Subcutaneous abdominal adipose tissue (tissue), 5 donors: ENCODE results near the gene GPR3.

Source experiments
- H3K27ac ChIP-seq: one replicate; pipeline ENCODE4 v1.7.0; 2013; ENCODE audit warnings: low read depth, mild to moderate bottlenecking, inconsistent platforms, low read length, moderate library complexity
- H3K27me3 ChIP-seq, 5 donors: one replicate each; pipeline ENCODE4 v1.7.0; 2013; ENCODE audit warnings: low read length in 5 of 5, inconsistent platforms in 1 of 5; ENCODE audit not compliant: control insufficient read depth in 5 of 5, insufficient read depth in 4 of 5
- H3K36me3 ChIP-seq, 5 donors: one replicate each; pipeline ENCODE4 v1.7.0; 2013; ENCODE audit warnings: low read length in 5 of 5; ENCODE audit not compliant: control insufficient read depth in 5 of 5, insufficient read depth in 5 of 5
- H3K4me1 ChIP-seq, 5 donors: one replicate each; pipeline ENCODE4 v1.7.0; 2013; ENCODE audit warnings: low read length in 5 of 5, mild to moderate bottlenecking in 3 of 5, moderate library complexity in 1 of 5; ENCODE audit not compliant: control insufficient read depth in 5 of 5, insufficient read depth in 5 of 5
- H3K4me3 ChIP-seq, 5 donors: one replicate each; pipeline ENCODE4 v1.7.0; 2013; ENCODE audit warnings: low read length in 5 of 5, low read depth in 1 of 5
- H3K9ac ChIP-seq, 5 donors: one replicate each; pipeline ENCODE4 v1.7.0; 2013; ENCODE audit warnings: low read length in 5 of 5, mild to moderate bottlenecking in 4 of 5, moderate library complexity in 3 of 5
- H3K9me3 ChIP-seq, 5 donors: one replicate each; pipeline ENCODE4 v1.7.0; 2013; ENCODE audit warnings: low read length in 5 of 5; ENCODE audit not compliant: control insufficient read depth in 5 of 5
- donor health status: healthy.
- donor health status: healthy.
- donor health status: healthy.
- donor health status: healthy.
- donor health status: healthy.

GPR3 gene

GRCh38 chr1:27366411-27367159 is 25.8 kb upstream of the GPR3 start, which contains the start of gene MAP3K6:
TSS of gene MAP3K6 (minus strand) at chr1:27366961. CDS start at chr1:27366597, 364 bp downstream.
- Histone ChIP-seq H3K4me1 (peaks cover 12 to 43% (median 29%) of the 10 kb centered on the region in 5 donors), H3K36me3 (peaks cover 0 to 33% (median 27%) of the 10 kb centered on the region in 5 donors), H3K4me3 (peak within 1 kb of the TSS; percentile 77 to 81 (median 79)), H3K27ac (peak within 1 kb of the TSS; percentile 95), H3K9ac (peak within 1 kb of the TSS; percentile 77 to 94 (median 86)), H3K27me3 (no peaks in the 10 kb centered on the region), H3K9me3 (no peaks in the 10 kb centered on the region)

- H3K4me1 ChIP-seq = peaks cover 12 to 43% (median 29%) of the 10 kb centered on the region in 5 donors
- peak overlapping the region; percentile 76 to 81 (median 77) for H3K4me3 ChIP-seq
- no peaks in the 10 kb centered on the region for H3K9me3 ChIP-seq
- peak overlapping the region; percentile 14 to 94 (median 86) for H3K9ac ChIP-seq
- H3K27ac ChIP-seq = peak overlapping the region; percentile 95
- peaks cover 0 to 26% (median 21%) of the 10 kb centered on the region in 5 donors for H3K36me3 ChIP-seq
- H3K27me3 ChIP-seq = no peaks in the 10 kb centered on the region
Measured at GRCh38 chr1:27367160-27367650, 25.2 kb upstream of the GPR3 start.

- peaks cover 0 to 9% (median 3%) of the 10 kb centered on the region in 5 donors for H3K36me3 ChIP-seq
- H3K4me3 ChIP-seq = no peak overlapping the region
- H3K9me3 ChIP-seq = no peaks in the 10 kb centered on the region
- peaks cover 12 to 47% (median 30%) of the 10 kb centered on the region in 5 donors for H3K4me1 ChIP-seq
- no peak overlapping the region for H3K9ac ChIP-seq
- H3K27ac ChIP-seq = no peak overlapping the region
- no peaks in the 10 kb centered on the region for H3K27me3 ChIP-seq
Measured at GRCh38 chr1:27368869-27369582, 23.4 kb upstream of the GPR3 start.

- Histone ChIP-seq H3K27ac (no peak overlapping the region), H3K9ac (no peak overlapping the region), H3K36me3 (no peaks in the 10 kb centered on the region)
Measured at GRCh38 chr1:27372022-27372807, 20.2 kb upstream of the GPR3 start.

GRCh38 chr1:27372808-27373690 is 19.4 kb upstream of the GPR3 start:
- no peak overlapping the region for H3K27ac ChIP-seq
- no peak overlapping the region for H3K9ac ChIP-seq
- H3K9me3 ChIP-seq = no peaks in the 10 kb centered on the region
- peaks cover 2 to 50% (median 8%) of the 10 kb centered on the region in 5 donors for H3K4me1 ChIP-seq
- no peak overlapping the region for H3K4me3 ChIP-seq
- H3K36me3 ChIP-seq = no peaks in the 10 kb centered on the region
- no peaks in the 10 kb centered on the region for H3K27me3 ChIP-seq

More at GRCh38 chr1:27372022-27372807, 20.2 kb upstream of the GPR3 start:
- Histone ChIP-seq H3K9me3 (no peaks in the 10 kb centered on the region), H3K4me3 (no peak overlapping the region), H3K4me1 (peaks cover 6 to 52% (median 16%) of the 10 kb centered on the region in 5 donors), H3K27me3 (no peaks in the 10 kb centered on the region)

GRCh38 chr1:27374362-27375086 is 17.9 kb upstream of the GPR3 start, which contains the start of gene FCN3:
TSS of gene FCN3 (minus strand) at chr1:27374824. CDS start at chr1:27374818, 6 bp downstream.
- no peak within 1 kb of the TSS for H3K4me3 ChIP-seq
- H3K4me1 ChIP-seq = peaks cover 0 to 43% (median 4%) of the 10 kb centered on the region in 5 donors
- no peaks in the 10 kb centered on the region for H3K36me3 ChIP-seq
- H3K9me3 ChIP-seq = no peaks in the 10 kb centered on the region
- H3K27me3 ChIP-seq = no peaks in the 10 kb centered on the region
- H3K27ac ChIP-seq = no peak within 1 kb of the TSS
- no peak within 1 kb of the TSS for H3K9ac ChIP-seq

- H3K4me1 ChIP-seq = peaks cover 0 to 43% (median 4%) of the 10 kb centered on the region in 5 donors
- H3K9ac ChIP-seq = no peak overlapping the region
- no peak overlapping the region for H3K27ac ChIP-seq
Measured at GRCh38 chr1:27377760-27378495, 14.5 kb upstream of the GPR3 start.

GRCh38 chr1:27379564-27380122 is 12.8 kb upstream of the GPR3 start:
- Histone ChIP-seq H3K4me1 (peaks cover 0 to 27% (median 2%) of the 10 kb centered on the region in 5 donors), H3K9me3 (no peaks in the 10 kb centered on the region), H3K9ac (peak overlapping the region in 1 of 5 donors; percentile 55), H3K27ac (no peak overlapping the region), H3K4me3 (no peak overlapping the region), H3K36me3 (no peaks in the 10 kb centered on the region), H3K27me3 (peaks cover 0 to 9% (median 0%) of the 10 kb centered on the region in 5 donors)

More at GRCh38 chr1:27377760-27378495, 14.5 kb upstream of the GPR3 start:
- Histone ChIP-seq H3K27me3 (peaks cover 0 to 9% (median 0%) of the 10 kb centered on the region in 5 donors), H3K36me3 (no peaks in the 10 kb centered on the region), H3K9me3 (no peaks in the 10 kb centered on the region), H3K4me3 (no peak overlapping the region)
